ENCODE data around the gene MAP3K8.
"Not testable (repeated sequence)": the region's sequence is repeated elsewhere in the genome, so short reads cannot be mapped to it uniquely, and the experiment has no call there.

MAP3K8 gene

GRCh38 chr10:30411263-30411662, 22.7 kb upstream of the MAP3K8 start:
- Mint-ChIP-seq H3K4me1 (ENCODE audit: low read depth) (peaks cover 7% of the 10 kb centered on the region), H3K27me3 (no peaks in the 10 kb centered on the region), H3K9me3 (no peaks in the 10 kb centered on the region), H3K4me3 (no peak overlapping the region), H3K36me3 (ENCODE audit: low read depth) (no peaks in the 10 kb centered on the region), H3K27ac (no peak overlapping the region)
- intact Hi-C loops (cut with micrococcal nuclease): loop anchor here (5.0 kb wide), 1 partner anchor 181 kb away; no protein-coding TSS in a partner anchor

GRCh38 chr10:30412901-30413300, 21.1 kb upstream of the MAP3K8 start:
- peaks cover 15% of the 10 kb centered on the region for H3K4me1 Mint-ChIP-seq (ENCODE audit: low read depth)
- no peak overlapping the region for H3K27ac Mint-ChIP-seq
- no peaks in the 10 kb centered on the region for H3K27me3 Mint-ChIP-seq
- no peak overlapping the region for H3K4me3 Mint-ChIP-seq
- H3K36me3 Mint-ChIP-seq (ENCODE audit: low read depth): no peaks in the 10 kb centered on the region
- H3K9me3 Mint-ChIP-seq: no peaks in the 10 kb centered on the region
- intact Hi-C loops (cut with micrococcal nuclease): loop anchor here (5.0 kb wide), 1 partner anchor 179 kb away; no protein-coding TSS in a partner anchor

- peaks cover 25% of the 10 kb centered on the region for H3K4me1 Mint-ChIP-seq (ENCODE audit: low read depth)
- no peaks in the 10 kb centered on the region for H3K27me3 Mint-ChIP-seq
- no peak overlapping the region for H3K4me3 Mint-ChIP-seq
- no peaks in the 10 kb centered on the region for H3K36me3 Mint-ChIP-seq (ENCODE audit: low read depth)
- intact Hi-C loops (cut with micrococcal nuclease): loop anchor here (1.0 to 5.0 kb wide), 3 partner anchors 20 to 178 kb away; partner anchors contain the start of gene MAP3K8
- H3K9me3 Mint-ChIP-seq: no peaks in the 10 kb centered on the region
- H3K27ac Mint-ChIP-seq: no peak overlapping the region
These were observed 19.9 kb upstream of the MAP3K8 start for GRCh38 chr10:30413996-30414576.

- no peaks in the 10 kb centered on the region for H3K36me3 Mint-ChIP-seq (ENCODE audit: low read depth)
- H3K4me3 Mint-ChIP-seq: no peak overlapping the region
- H3K9me3 Mint-ChIP-seq: no peaks in the 10 kb centered on the region
- no peak overlapping the region for H3K27ac Mint-ChIP-seq
- intact Hi-C loops (cut with micrococcal nuclease): no loop called here
- no peaks in the 10 kb centered on the region for H3K27me3 Mint-ChIP-seq
- H3K4me1 Mint-ChIP-seq (ENCODE audit: low read depth): peaks cover 35% of the 10 kb centered on the region
These were observed 18.4 kb upstream of the MAP3K8 start for GRCh38 chr10:30415593-30415992.

GRCh38 chr10:30417301-30417700, 16.7 kb upstream of the MAP3K8 start:
- H3K36me3 Mint-ChIP-seq (ENCODE audit: low read depth): no peaks in the 10 kb centered on the region
- intact Hi-C loops (cut with micrococcal nuclease): no loop called here
- H3K4me3 Mint-ChIP-seq: no peak overlapping the region
- no peaks in the 10 kb centered on the region for H3K9me3 Mint-ChIP-seq
- peak overlapping the region; percentile 72 for H3K27ac Mint-ChIP-seq
- H3K4me1 Mint-ChIP-seq (ENCODE audit: low read depth): peaks cover 33% of the 10 kb centered on the region
- H3K27me3 Mint-ChIP-seq: no peaks in the 10 kb centered on the region

GRCh38 chr10:30420266-30420665, 13.7 kb upstream of the MAP3K8 start:
- no peaks in the 10 kb centered on the region for H3K27me3 Mint-ChIP-seq

GRCh38 chr10:30420766-30421165, 13.2 kb upstream of the MAP3K8 start:
- H3K36me3 Mint-ChIP-seq (ENCODE audit: low read depth): no peaks in the 10 kb centered on the region
- no peaks in the 10 kb centered on the region for H3K9me3 Mint-ChIP-seq
- H3K27ac Mint-ChIP-seq: peak overlapping the region; percentile 84
- no peaks in the 10 kb centered on the region for H3K27me3 Mint-ChIP-seq
- H3K4me3 Mint-ChIP-seq: peak overlapping the region; percentile 2
- intact Hi-C loops (cut with micrococcal nuclease): no loop called here
- peaks cover 44% of the 10 kb centered on the region for H3K4me1 Mint-ChIP-seq (ENCODE audit: low read depth)

More at GRCh38 chr10:30420266-30420665, 13.7 kb upstream of the MAP3K8 start:
- H3K9me3 Mint-ChIP-seq: no peaks in the 10 kb centered on the region
- intact Hi-C loops (cut with micrococcal nuclease): no loop called here
- H3K4me3 Mint-ChIP-seq: no peak overlapping the region
- H3K27ac Mint-ChIP-seq: peak overlapping the region; percentile 30
- H3K36me3 Mint-ChIP-seq (ENCODE audit: low read depth): no peaks in the 10 kb centered on the region
- H3K4me1 Mint-ChIP-seq (ENCODE audit: low read depth): peaks cover 44% of the 10 kb centered on the region

GRCh38 chr10:30422151-30422695, 11.8 kb upstream of the MAP3K8 start:
- Mint-ChIP-seq H3K9me3 (no peaks in the 10 kb centered on the region), H3K36me3 (ENCODE audit: low read depth) (no peaks in the 10 kb centered on the region), H3K4me1 (ENCODE audit: low read depth) (peaks cover 49% of the 10 kb centered on the region), H3K27ac (no peak overlapping the region), H3K4me3 (no peak overlapping the region), H3K27me3 (no peaks in the 10 kb centered on the region)
- intact Hi-C loops (cut with micrococcal nuclease): no loop called here

- Mint-ChIP-seq H3K4me3 (no peak overlapping the region), H3K27me3 (no peaks in the 10 kb centered on the region), H3K9me3 (no peaks in the 10 kb centered on the region), H3K27ac (peak overlapping the region; percentile 85), H3K36me3 (ENCODE audit: low read depth) (no peaks in the 10 kb centered on the region), H3K4me1 (ENCODE audit: low read depth) (peaks cover 49% of the 10 kb centered on the region)
- intact Hi-C loops (cut with micrococcal nuclease): no loop called here
These were observed 10.9 kb upstream of the MAP3K8 start for GRCh38 chr10:30422981-30423654.

- intact Hi-C loops (cut with micrococcal nuclease); H3K27me3 Mint-ChIP-seq; H3K9me3 Mint-ChIP-seq; H3K4me3 Mint-ChIP-seq; H3K36me3 Mint-ChIP-seq (ENCODE audit: low read depth): not testable (repeated sequence)
- H3K27ac Mint-ChIP-seq: peak overlapping the region; percentile 85
- peaks cover 47% of the 10 kb centered on the region for H3K4me1 Mint-ChIP-seq (ENCODE audit: low read depth)
These were observed 10.2 kb upstream of the MAP3K8 start for GRCh38 chr10:30423655-30424275.

- intact Hi-C loops (cut with micrococcal nuclease): no loop called here
- no peaks in the 10 kb centered on the region for H3K9me3 Mint-ChIP-seq
- H3K27me3 Mint-ChIP-seq: no peaks in the 10 kb centered on the region
- peaks cover 38% of the 10 kb centered on the region for H3K4me1 Mint-ChIP-seq (ENCODE audit: low read depth)
- H3K27ac Mint-ChIP-seq: no peak overlapping the region
- H3K4me3 Mint-ChIP-seq: no peak overlapping the region
- H3K36me3 Mint-ChIP-seq (ENCODE audit: low read depth): no peaks in the 10 kb centered on the region
These were observed 8.5 kb upstream of the MAP3K8 start for GRCh38 chr10:30425336-30426075.

GRCh38 chr10:30430544-30431298, 3.3 kb upstream of the MAP3K8 start:
- peaks cover 49% of the 10 kb centered on the region for H3K4me1 Mint-ChIP-seq (ENCODE audit: low read depth)
- H3K27me3 Mint-ChIP-seq: no peaks in the 10 kb centered on the region
- H3K9me3 Mint-ChIP-seq: no peaks in the 10 kb centered on the region
- peak overlapping the region; percentile 97 for H3K27ac Mint-ChIP-seq
- peaks cover 28% of the 10 kb centered on the region for H3K36me3 Mint-ChIP-seq (ENCODE audit: low read depth)
- intact Hi-C loops (cut with micrococcal nuclease): no loop called here
- H3K4me3 Mint-ChIP-seq: peak overlapping the region; percentile 17

GRCh38 chr10:30431435-30431911, 2.5 kb upstream of the MAP3K8 start:
- H3K9me3 Mint-ChIP-seq: no peaks in the 10 kb centered on the region
- H3K27me3 Mint-ChIP-seq: no peaks in the 10 kb centered on the region
- intact Hi-C loops (cut with micrococcal nuclease): no loop called here
- peaks cover 35% of the 10 kb centered on the region for H3K36me3 Mint-ChIP-seq (ENCODE audit: low read depth)
- peaks cover 53% of the 10 kb centered on the region for H3K4me1 Mint-ChIP-seq (ENCODE audit: low read depth)
- peak overlapping the region; percentile 42 for H3K4me3 Mint-ChIP-seq
- H3K27ac Mint-ChIP-seq: peak overlapping the region; percentile 97

Data from dendritic cell treated with granulocyte-macrophage colony-stimulating factor and Interleukin-4, amounts not matched to agents 40 ng/mL and 50 ng/mL, for 4 days (primary cell).